Liver (tissue), 3 donors: ENCODE data around the gene CARD9.

ENCODE experiments used
- CTCF ChIP-seq: fragments of 150-350 bp; IDR thresholded peaks from 2 replicates; pipeline ENCODE4 v1.5.1; 2017; ENCODE audit warnings: improper control_type of control experiment, low read depth, low read length; ENCODE audit not compliant: missing input control
- EGR1 ChIP-seq, 2 donors: IDR thresholded peaks; 2 replicates each; pipeline ENCODE4 v1.6.1; 2016 to 2018; ENCODE audit warnings: antibody characterized with exemption in 2 of 2, low read depth in 2 of 2
- FOXA1 ChIP-seq: IDR thresholded peaks from 2 replicates; pipeline ENCODE4 v1.6.1; 2016; ENCODE audit warnings: antibody characterized with exemption
- JUND ChIP-seq, 2 donors: IDR thresholded peaks; 2 replicates each; pipeline ENCODE4 v1.6.1; 2016; ENCODE audit warnings: antibody characterized with exemption in 2 of 2
- MAX ChIP-seq: IDR thresholded peaks from 2 replicates; pipeline ENCODE4 v1.6.1; 2016; ENCODE audit warnings: antibody characterized with exemption
- RAD21 ChIP-seq, 2 donors: IDR thresholded peaks; 2 replicates each; pipeline ENCODE4 v1.6.1; 2016; ENCODE audit warnings: antibody characterized with exemption in 2 of 2, mild to moderate bottlenecking in 2 of 2
- RXRA ChIP-seq, 2 donors: IDR thresholded peaks; 2 replicates each; pipeline ENCODE4 v1.6.1; 2017 to 2018; ENCODE audit warnings: antibody characterized with exemption in 2 of 2, mild to moderate bottlenecking in 1 of 2
- SP1 ChIP-seq: IDR thresholded peaks from 2 replicates; pipeline ENCODE4 v1.6.1; 2018; ENCODE audit warnings: antibody characterized with exemption, mild to moderate bottlenecking
- TF ChIP-seq, protein P1 (sequence below): IDR thresholded peaks from 2 replicates; pipeline ENCODE4 v1.6.1; 2016; ENCODE audit warnings: antibody characterized with exemption
- donor health status: healthy.
- donor health status: healthy.

GRCh38 chr9:136322756-136323330, 50.6 kb downstream of the CARD9 start:
- TF ChIP-seq, protein P1, sequence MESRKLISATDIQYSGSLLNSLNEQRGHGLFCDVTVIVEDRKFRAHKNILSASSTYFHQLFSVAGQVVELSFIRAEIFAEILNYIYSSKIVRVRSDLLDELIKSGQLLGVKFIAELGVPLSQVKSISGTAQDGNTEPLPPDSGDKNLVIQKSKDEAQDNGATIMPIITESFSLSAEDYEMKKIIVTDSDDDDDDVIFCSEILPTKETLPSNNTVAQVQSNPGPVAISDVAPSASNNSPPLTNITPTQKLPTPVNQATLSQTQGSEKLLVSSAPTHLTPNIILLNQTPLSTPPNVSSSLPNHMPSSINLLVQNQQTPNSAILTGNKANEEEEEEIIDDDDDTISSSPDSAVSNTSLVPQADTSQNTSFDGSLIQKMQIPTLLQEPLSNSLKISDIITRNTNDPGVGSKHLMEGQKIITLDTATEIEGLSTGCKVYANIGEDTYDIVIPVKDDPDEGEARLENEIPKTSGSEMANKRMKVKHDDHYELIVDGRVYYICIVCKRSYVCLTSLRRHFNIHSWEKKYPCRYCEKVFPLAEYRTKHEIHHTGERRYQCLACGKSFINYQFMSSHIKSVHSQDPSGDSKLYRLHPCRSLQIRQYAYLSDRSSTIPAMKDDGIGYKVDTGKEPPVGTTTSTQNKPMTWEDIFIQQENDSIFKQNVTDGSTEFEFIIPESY = no peak
- TF ChIP-seq CTCF (no peak), RXRA (IDR thresholded peaks at IDR 0.05) (no peak), MAX (no peak), JUND (IDR thresholded peaks at IDR 0.05) (no peak), RAD21 (IDR thresholded peaks at IDR 0.05) (no peak), EGR1 (IDR thresholded peaks at IDR 0.05; ENCODE audit: low read depth in 2 of 2) (no peak), SP1 (no peak), FOXA1 (no peak)
